ENCODE measurements around the gene FOXO6.

DNA sequence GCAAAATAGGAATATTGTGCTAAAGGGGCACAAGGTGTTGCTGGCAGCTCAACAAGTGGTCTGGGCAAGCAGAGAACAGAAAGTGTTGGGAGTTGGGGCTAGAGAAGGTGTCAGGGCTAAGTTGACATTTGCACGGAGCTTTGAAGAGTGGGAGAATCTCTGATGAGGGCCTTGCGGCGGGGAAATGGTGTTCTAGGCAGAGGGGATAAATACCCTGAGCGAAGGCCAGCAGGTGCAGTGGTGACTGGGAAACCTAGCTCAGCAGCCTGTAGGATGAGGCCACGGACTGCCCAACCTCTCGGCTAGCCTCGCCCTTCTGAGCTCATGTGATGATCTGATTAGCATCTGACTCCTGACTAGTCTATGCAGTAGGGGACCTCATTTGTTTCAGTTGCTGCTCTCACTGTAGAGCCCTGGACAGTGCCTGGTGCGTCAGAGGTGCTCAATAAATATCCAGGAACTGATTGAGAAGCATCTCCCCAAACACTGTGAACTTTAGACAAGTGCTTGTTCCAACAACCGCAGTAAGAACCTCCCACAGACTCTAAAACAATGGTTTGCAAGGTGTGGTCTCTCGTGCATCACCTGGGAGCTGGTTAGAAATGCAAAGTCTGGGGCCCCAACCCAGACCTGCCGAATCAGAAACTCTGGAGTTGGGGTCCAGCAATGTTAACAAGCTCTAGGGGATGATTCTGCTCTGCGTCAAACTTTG lies 1.0 kb upstream of the FOXO6 start:
- TF ChIP-seq POLR2A (IDR thresholded peaks at IDR 0.05): no peak
- TF ChIP-seq, protein P1, sequence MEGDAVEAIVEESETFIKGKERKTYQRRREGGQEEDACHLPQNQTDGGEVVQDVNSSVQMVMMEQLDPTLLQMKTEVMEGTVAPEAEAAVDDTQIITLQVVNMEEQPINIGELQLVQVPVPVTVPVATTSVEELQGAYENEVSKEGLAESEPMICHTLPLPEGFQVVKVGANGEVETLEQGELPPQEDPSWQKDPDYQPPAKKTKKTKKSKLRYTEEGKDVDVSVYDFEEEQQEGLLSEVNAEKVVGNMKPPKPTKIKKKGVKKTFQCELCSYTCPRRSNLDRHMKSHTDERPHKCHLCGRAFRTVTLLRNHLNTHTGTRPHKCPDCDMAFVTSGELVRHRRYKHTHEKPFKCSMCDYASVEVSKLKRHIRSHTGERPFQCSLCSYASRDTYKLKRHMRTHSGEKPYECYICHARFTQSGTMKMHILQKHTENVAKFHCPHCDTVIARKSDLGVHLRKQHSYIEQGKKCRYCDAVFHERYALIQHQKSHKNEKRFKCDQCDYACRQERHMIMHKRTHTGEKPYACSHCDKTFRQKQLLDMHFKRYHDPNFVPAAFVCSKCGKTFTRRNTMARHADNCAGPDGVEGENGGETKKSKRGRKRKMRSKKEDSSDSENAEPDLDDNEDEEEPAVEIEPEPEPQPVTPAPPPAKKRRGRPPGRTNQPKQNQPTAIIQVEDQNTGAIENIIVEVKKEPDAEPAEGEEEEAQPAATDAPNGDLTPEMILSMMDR (IDR thresholded peaks at IDR 0.05): no peak
